ENCODE results near the gene CEP170.
"Not testable (repeated sequence)": the region's sequence is repeated elsewhere in the genome, so short reads cannot be mapped to it uniquely, and the experiment has no call there.

- not testable (repeated sequence) for TF ChIP-seq TAF1 (IDR thresholded peaks at IDR 0.05; ENCODE audit: low read depth); RAD21 (conservative IDR thresholded peaks at IDR 0.05)
Observed at GRCh38 chr1:243147351-243147750, 107.7 kb downstream of the CEP170 start.
